SU-DHL-6 (cell line): Measurements from ENCODE around the gene BPIFA3.

ENCODE experiments used
- EZH2phosphoT487 ChIP-seq: fragments of 200-600 bp; sonication (generic), shearing (Covaris generic); conservative IDR thresholded peaks from 2 replicates; pipeline ENCODE4 v1.6.1; 2018; ENCODE audit warnings: mild to moderate bottlenecking, antibody characterized with exemption, low read length, moderate library complexity, mixed read lengths
- TF ChIP-seq, protein P1 (sequence below): fragments of 200-600 bp; sonication (generic); IDR thresholded peaks from one replicate; pipeline ENCODE4 v1.5.1; 2017; ENCODE audit warnings: antibody characterized with exemption, mild to moderate bottlenecking, low read length, moderate library complexity; ENCODE audit not compliant: insufficient read depth, poor library complexity, severe bottlenecking

DNA sequence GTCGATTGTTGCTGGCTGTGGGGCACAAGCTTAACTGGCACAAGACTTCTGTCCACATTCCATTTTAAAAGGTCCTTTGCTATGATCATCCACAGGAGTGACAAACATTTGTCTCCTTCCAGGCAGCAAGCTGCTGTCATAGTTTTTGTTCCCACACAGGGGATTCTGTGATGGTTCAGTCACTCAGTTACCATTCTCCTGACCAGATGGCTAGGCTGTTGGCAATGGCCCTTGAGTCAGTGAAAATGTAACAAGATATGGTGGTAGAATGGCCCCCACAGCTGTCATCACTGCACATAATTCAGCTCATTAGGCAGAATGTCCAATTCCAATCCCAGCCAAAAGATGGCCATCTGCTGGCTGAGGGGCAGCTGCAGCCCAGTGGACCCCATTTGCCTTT lies 32.3 kb downstream of the BPIFA3 start:
- TF ChIP-seq, protein P1, sequence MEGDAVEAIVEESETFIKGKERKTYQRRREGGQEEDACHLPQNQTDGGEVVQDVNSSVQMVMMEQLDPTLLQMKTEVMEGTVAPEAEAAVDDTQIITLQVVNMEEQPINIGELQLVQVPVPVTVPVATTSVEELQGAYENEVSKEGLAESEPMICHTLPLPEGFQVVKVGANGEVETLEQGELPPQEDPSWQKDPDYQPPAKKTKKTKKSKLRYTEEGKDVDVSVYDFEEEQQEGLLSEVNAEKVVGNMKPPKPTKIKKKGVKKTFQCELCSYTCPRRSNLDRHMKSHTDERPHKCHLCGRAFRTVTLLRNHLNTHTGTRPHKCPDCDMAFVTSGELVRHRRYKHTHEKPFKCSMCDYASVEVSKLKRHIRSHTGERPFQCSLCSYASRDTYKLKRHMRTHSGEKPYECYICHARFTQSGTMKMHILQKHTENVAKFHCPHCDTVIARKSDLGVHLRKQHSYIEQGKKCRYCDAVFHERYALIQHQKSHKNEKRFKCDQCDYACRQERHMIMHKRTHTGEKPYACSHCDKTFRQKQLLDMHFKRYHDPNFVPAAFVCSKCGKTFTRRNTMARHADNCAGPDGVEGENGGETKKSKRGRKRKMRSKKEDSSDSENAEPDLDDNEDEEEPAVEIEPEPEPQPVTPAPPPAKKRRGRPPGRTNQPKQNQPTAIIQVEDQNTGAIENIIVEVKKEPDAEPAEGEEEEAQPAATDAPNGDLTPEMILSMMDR, result no peak
- TF ChIP-seq EZH2phosphoT487, result no peak
